Measurements from ENCODE around the gene OR10G6.
"Not testable (repeated sequence)": the region's sequence is repeated elsewhere in the genome, so short reads cannot be mapped to it uniquely, and the experiment has no call there.

OR10G6 gene

GRCh38 chr11:123995119-123995518 is at the start of gene OR10G6:
Gene OR10G6, minus strand, starts transcription at chr11:123995161. Its CDS starts 0 bp downstream, at chr11:123995161.
- DNase-seq = no peak

GRCh38 chr11:124043420-124043819 is 48.5 kb upstream of the OR10G6 start:
- DNase-seq = no peak

- DNase-seq = no peak
Observed at GRCh38 chr11:124041254-124041653, 46.3 kb upstream of the OR10G6 start, which contains the start of gene OR10G7. Gene OR10G7, minus strand, starts transcription at chr11:124041325. Its CDS starts 2,324 bp downstream, at chr11:124039001.

- no peak for DNase-seq
Observed at GRCh38 chr11:124039557-124039956, 44.6 kb upstream of the OR10G6 start.

- DNase-seq = no peak
Observed at GRCh38 chr11:124036666-124037065, 41.7 kb upstream of the OR10G6 start.

GRCh38 chr11:124026498-124026897 is 31.5 kb upstream of the OR10G6 start, which contains the start of gene OR10G8:
Gene OR10G8, plus strand, starts transcription at chr11:124026798. Its CDS starts 2,825 bp downstream, at chr11:124029623.
- no peak for DNase-seq

GRCh38 chr11:124015837-124016236 is 20.9 kb upstream of the OR10G6 start:
- not testable (repeated sequence) for DNase-seq

- DNase-seq = no peak
Observed at GRCh38 chr11:124012697-124013096, 17.7 kb upstream of the OR10G6 start, which contains the start of gene OR10G4. Gene OR10G4, plus strand, starts transcription at chr11:124012997. Its CDS starts 2,578 bp downstream, at chr11:124015575.

GRCh38 chr11:123979311-123979710 is 15.7 kb downstream of the OR10G6 start:
- no peak for DNase-seq

- DNase-seq = no peak
Observed at GRCh38 chr11:123977731-123978347, 17.1 kb downstream of the OR10G6 start, which contains the start of gene OR10S1. Gene OR10S1, minus strand, starts transcription at chr11:123977781. Its CDS starts 117 bp downstream, at chr11:123977664.

- DNase-seq = no peak
Observed at GRCh38 chr11:123976770-123977560, 18.0 kb downstream of the OR10G6 start.

- no peak for DNase-seq
Observed at GRCh38 chr11:123973816-123974215, 21.1 kb downstream of the OR10G6 start.

- DNase-seq = no peak
Observed at GRCh38 chr11:123956752-123957151, 38.2 kb downstream of the OR10G6 start.

GRCh38 chr11:123945132-123945531 is 49.8 kb downstream of the OR10G6 start:
- DNase-seq = no peak
